ENCODE data around the gene MEOX1. TPM values are rescaled to one million over a fixed set of nuclear protein-coding genes. Genes with fewer than 3 reads are reported as not detected.

Gene MEOX1
- total and polyA plus RNA-seq, 7 donors = 3.9 to 8.7 (median 6.4) TPM

GRCh38 chr17:43694081-43694870 lies 32.6 kb upstream of the MEOX1 start:
- intact Hi-C loops (cut with DNase I) = loop anchor here (1.0 to 5.0 kb wide), 2 partner anchors 66 to 153 kb away; partner anchors contain the start of gene CD300LG (in 2 of the 2)
- Histone ChIP-seq H3K36me3 (ENCODE audit: insufficient read depth in 1 of 2, low read depth in 1 of 2) (no peaks in the 10 kb centered on the region), H3K27ac (no peak overlapping the region), H3K4me1 (peaks cover 17% of the 10 kb centered on the region), H3K9me3 (no peaks in the 10 kb centered on the region), H3K27me3 (ENCODE audit: insufficient read depth in 3 of 3, low read length in 2 of 3) (no peaks in the 10 kb centered on the region), H3K4me3 (no peak overlapping the region)
- WGBS, 3 donors = 23 to 28% (median 26%) methylated on average over 11 of the region's 11 CpGs
- peak; percentile 97 for TF ChIP-seq CTCF (IDR thresholded peaks at IDR 0.05)
- ATAC-seq (peak; percentile 82 to 94 (median 88)), DNase-seq (peak; percentile 66 to 81)

- Histone ChIP-seq H3K4me3 (no peak overlapping the region), H3K27me3 (ENCODE audit: insufficient read depth in 3 of 3, low read length in 2 of 3) (no peaks in the 10 kb centered on the region), H3K9me3 (no peaks in the 10 kb centered on the region), H3K4me1 (peaks cover 12% of the 10 kb centered on the region), H3K36me3 (ENCODE audit: insufficient read depth in 1 of 2, low read depth in 1 of 2) (no peaks in the 10 kb centered on the region), H3K27ac (no peak overlapping the region)
- 57 to 72% (median 72%) methylated on average over 6 of the region's 6 CpGs for WGBS, 3 donors
- DNase-seq (no peak), ATAC-seq (no peak)
- TF ChIP-seq CTCF (IDR thresholded peaks at IDR 0.05) = no peak
- intact Hi-C loops (cut with DNase I) = loop anchor here (5.0 kb wide), 1 partner anchor 156 kb away; the partner anchor contains the start of gene CD300LG (in 2 of the 2)
Observed at GRCh38 chr17:43691317-43691693, 29.6 kb upstream of the MEOX1 start.

GRCh38 chr17:43690624-43691316 lies 29.0 kb upstream of the MEOX1 start:
- no peak for ATAC-seq

GRCh38 chr17:43689814-43690213 lies 28.1 kb upstream of the MEOX1 start:
- H3K9me3 ChIP-seq = no peaks in the 10 kb centered on the region
- no peak overlapping the region for H3K4me3 ChIP-seq
- intact Hi-C loops (cut with DNase I) = loop anchor here (5.0 kb wide), 1 partner anchor 157 kb away; the partner anchor contains the start of gene CD300LG (in 2 of the 2)
- WGBS, 3 donors = 63 to 79% (median 70%) methylated on average over 6 of the region's 6 CpGs
- no peaks in the 10 kb centered on the region for H3K27me3 ChIP-seq (ENCODE audit: insufficient read depth in 3 of 3, low read length in 2 of 3)
- no peak for ATAC-seq
- H3K27ac ChIP-seq = no peak overlapping the region
- DNase-seq = no peak
- H3K4me1 ChIP-seq = no peaks in the 10 kb centered on the region
- TF ChIP-seq CTCF (IDR thresholded peaks at IDR 0.05) = no peak
- H3K36me3 ChIP-seq (ENCODE audit: insufficient read depth in 1 of 2, low read depth in 1 of 2) = no peaks in the 10 kb centered on the region

More at GRCh38 chr17:43690624-43691316, 29.0 kb upstream of the MEOX1 start:
- no peak for DNase-seq
- Histone ChIP-seq H3K9me3 (no peaks in the 10 kb centered on the region), H3K27me3 (ENCODE audit: insufficient read depth in 3 of 3, low read length in 2 of 3) (no peaks in the 10 kb centered on the region), H3K4me1 (peaks cover 7% of the 10 kb centered on the region), H3K4me3 (no peak overlapping the region), H3K27ac (no peak overlapping the region), H3K36me3 (ENCODE audit: insufficient read depth in 1 of 2, low read depth in 1 of 2) (no peaks in the 10 kb centered on the region)
- no peak for TF ChIP-seq CTCF (IDR thresholded peaks at IDR 0.05)
- WGBS, 3 donors = 72 to 76% (median 75%) methylated on average over 9 of the region's 9 CpGs
- intact Hi-C loops (cut with DNase I) = loop anchor here (5.0 kb wide), 1 partner anchor 157 kb away; the partner anchor contains the start of gene CD300LG (in 2 of the 2)

Data from psoas muscle (tissue), 8 donors.